PC-3 (cell line): ENCODE measurements around the gene PAMR1. TPM values are rescaled to one million over a fixed set of nuclear protein-coding genes. Genes with fewer than 3 reads are reported as not detected.

ENCODE experiments used
- ATAC-seq: fragments of 200-7000 bp; cut with Tn5 transposase; 2 replicates; pipeline ENCODE4 v1.9.1; 2020; ENCODE audit warnings: mild to moderate bottlenecking, moderate library complexity
- BruUV-seq: library from RNA; stranded (reverse); fragments of 400-500 nt; replicated peaks from 2 replicates; lab custom pipeline; 2021; lab: Mats Ljungman, UMichigan
- CTCF ChIA-PET: fragments of 300-600 bp; sonication (Branson Sonifier 250); formaldehyde crosslinking; loops from one replicate; lab custom pipeline; 2022; ENCODE audit warnings: antibody characterized with exemption; lab: Charles Lee
- POLR2A ChIA-PET: fragments of 300-600 bp; sonication (Branson Sonifier 250); formaldehyde crosslinking; loops from one replicate; lab custom pipeline; 2022; ENCODE audit warnings: antibody characterized with exemption; ENCODE audit not compliant: unreplicated experiment; lab: Charles Lee
- DNase-seq: peaks from one replicate; pipeline ENCODE4 v3.0.0-alpha.2; 2015
- H2AFZ ChIP-seq: fragments of 300-600 bp; sonication (generic); 2 replicates; pipeline ENCODE4 v1.6.0; 2016; ENCODE audit warnings: antibody characterized with exemption, low read length
- H3F3A ChIP-seq: fragments of 300-600 bp; sonication (generic); one replicate; pipeline ENCODE4 v1.6.0; 2017; ENCODE audit warnings: antibody characterized with exemption, low read length, control low read depth, mild to moderate bottlenecking; ENCODE audit not compliant: unreplicated experiment
- H3K27ac ChIP-seq: fragments of 300-600 bp; sonication (generic); 2 replicates; pipeline ENCODE4 v1.5.1; 2016; ENCODE audit warnings: mild to moderate bottlenecking, low read length
- H3K27me3 ChIP-seq: fragments of 300-600 bp; sonication (generic); 2 replicates; pipeline ENCODE4 v1.6.1; 2016; ENCODE audit warnings: low read length, mixed read lengths
- H3K36me3 ChIP-seq: fragments of 300-600 bp; sonication (generic); 2 replicates; pipeline ENCODE4 v1.6.1; 2016; ENCODE audit warnings: low read depth, mixed run types, low read length, mixed read lengths
- H3K4me1 ChIP-seq: fragments of 300-600 bp; sonication (generic); 2 replicates; pipeline ENCODE4 v1.5.1; 2016; ENCODE audit warnings: low read length; ENCODE audit not compliant: insufficient read depth
- H3K4me2 ChIP-seq: fragments of 300-600 bp; sonication (generic); 2 replicates; pipeline ENCODE4 v1.6.0; 2016; ENCODE audit warnings: low read length
- H3K4me3 ChIP-seq: fragments of 300-600 bp; sonication (generic); 2 replicates; pipeline ENCODE4 v1.5.1; 2016; ENCODE audit warnings: mild to moderate bottlenecking, low read length, mixed read lengths
- H3K79me2 ChIP-seq: fragments of 300-600 bp; sonication (generic); 2 replicates; pipeline ENCODE4 v1.6.1; 2017; ENCODE audit warnings: low read length, mixed read lengths
- H3K9ac ChIP-seq: fragments of 300-600 bp; sonication (generic); 2 replicates; pipeline ENCODE4 v1.6.0; 2016; ENCODE audit warnings: mild to moderate bottlenecking, low read length
- H3K9me2 ChIP-seq: fragments of 300-600 bp; sonication (generic); replicated peaks from 2 replicates; pipeline ENCODE4 v1.6.1; 2016; ENCODE audit warnings: mixed run types, low read length, mixed read lengths
- H3K9me3 ChIP-seq: fragments of 300-600 bp; sonication (generic); 2 replicates; pipeline ENCODE4 v1.6.1; 2016; ENCODE audit warnings: low read length, mixed read lengths
- H4K20me1 ChIP-seq: fragments of 300-600 bp; sonication (generic); 2 replicates; pipeline ENCODE4 v1.6.1; 2016; ENCODE audit warnings: low read length, mixed read lengths
- CTCF ChIP-seq: fragments of 300-600 bp; sonication (generic); conservative IDR thresholded peaks from 2 replicates; pipeline ENCODE4 v1.5.1; 2017; ENCODE audit warnings: antibody characterized with exemption, low read depth, mild to moderate bottlenecking, low read length
- EZH2 ChIP-seq: fragments of 300-600 bp; sonication (generic); IDR thresholded peaks from one replicate; pipeline ENCODE4 v1.6.1; 2017; ENCODE audit warnings: antibody characterized with exemption, mild to moderate bottlenecking, low read length; ENCODE audit not compliant: unreplicated experiment
- EZH2phosphoT487 ChIP-seq: fragments of 300-600 bp; sonication (generic); IDR thresholded peaks from 2 replicates; pipeline ENCODE4 v1.6.1; 2018; ENCODE audit warnings: mild to moderate bottlenecking, antibody characterized with exemption, low read length, borderline replicate concordance
- intact Hi-C: fragments of 100-400 bp; cut with micrococcal nuclease; formaldehyde crosslinking; loops from 2 replicates; pipeline ENCODE4 v1.9.0; 2023
- total RNA-seq: library from RNA; depleted of rRNA; stranded (reverse); fragments of >200 nt; gene quantifications from 2 replicates; pipeline ENCODE4 v1.2.3, GENCODE V29; 2014

The PAMR1 gene
- total RNA-seq, 1 experiment from 2014 or later, result not detected

GRCh38 chr11:35413598-35413997, 111.8 kb downstream of the PAMR1 start:
- no peak for ATAC-seq
- H3K4me1 ChIP-seq, result 0 out of 2 replicates have a peak, but pooled peaks cover under 1% of the 10 kb centered on the region
- peaks cover 44% of the 10 kb centered on the region for H3K27me3 ChIP-seq
- H3K9me3 ChIP-seq, result no peaks in the 10 kb centered on the region
- no peak overlapping the region for H2AFZ ChIP-seq
- no peak for DNase-seq
- POLR2A ChIA-PET, result no interaction called here
- no peaks in the 10 kb centered on the region for H4K20me1 ChIP-seq
- no peaks in the 10 kb centered on the region for H3K79me2 ChIP-seq
- H3K9me2 ChIP-seq, result no peaks in the 10 kb centered on the region
- CTCF ChIA-PET, result no interaction called here
- no peaks in the 10 kb centered on the region for H3F3A ChIP-seq
- H3K4me2 ChIP-seq, result no peak overlapping the region
- H3K4me3 ChIP-seq, result no peak overlapping the region
- H3K36me3 ChIP-seq, result no peaks in the 10 kb centered on the region
- H3K9ac ChIP-seq, result no peak overlapping the region
- no peak overlapping the region for H3K27ac ChIP-seq
- intact Hi-C loops, result no loop called here
- no peak for TF ChIP-seq EZH2
- BruUV-seq, result no TSS peak

- Histone ChIP-seq H2AFZ (no peak overlapping the region), H3K9ac (no peak overlapping the region), H3K27me3 (peaks cover 31% of the 10 kb centered on the region), H4K20me1 (no peaks in the 10 kb centered on the region), H3K4me2 (no peak overlapping the region), H3K4me1 (no peaks in the 10 kb centered on the region), H3K4me3 (no peak overlapping the region), H3K9me3 (no peaks in the 10 kb centered on the region), H3F3A (no peaks in the 10 kb centered on the region), H3K9me2 (no peaks in the 10 kb centered on the region), H3K79me2 (no peaks in the 10 kb centered on the region), H3K27ac (no peak overlapping the region), H3K36me3 (no peaks in the 10 kb centered on the region)
- ChIA-PET POLR2A (no interaction called here), CTCF (interaction anchor here (0.7 to 1.0 kb wide), 4 partner anchors 253 to 1011 kb away, joined by 3 to 5 read pairs (median 3); no protein-coding TSS in a partner anchor)
- no TSS peak for BruUV-seq
- ATAC-seq, result peak; percentile 54; the same call in 1 of the 2 replicates
- TF ChIP-seq CTCF (peak; percentile 76), EZH2 (no peak), EZH2phosphoT487 (no peak)
- intact Hi-C loops, result no loop called here
- peak; percentile 32 for DNase-seq
Measured at GRCh38 chr11:35412285-35412684, 113.1 kb downstream of the PAMR1 start.

- Histone ChIP-seq H3F3A (no peaks in the 10 kb centered on the region), H3K9ac (no peak overlapping the region), H3K9me2 (no peaks in the 10 kb centered on the region), H3K27me3 (no peaks in the 10 kb centered on the region), H3K27ac (no peak overlapping the region), H3K36me3 (no peaks in the 10 kb centered on the region), H3K79me2 (no peaks in the 10 kb centered on the region), H3K4me1 (no peaks in the 10 kb centered on the region), H3K4me2 (no peak overlapping the region), H2AFZ (no peak overlapping the region), H4K20me1 (no peaks in the 10 kb centered on the region), H3K9me3 (no peaks in the 10 kb centered on the region), H3K4me3 (no peak overlapping the region)
- ChIA-PET POLR2A (no interaction called here), CTCF (no interaction called here)
- TF ChIP-seq EZH2 (no peak), EZH2phosphoT487 (no peak), CTCF (no peak)
- no peak for ATAC-seq
- BruUV-seq, result no TSS peak
- no peak for DNase-seq
- intact Hi-C loops, result no loop called here
Measured at GRCh38 chr11:35407041-35407440, 118.4 kb downstream of the PAMR1 start.
